CD14-positive monocyte (primary cell): ENCODE measurements around the gene SMARCAL1. TPM values are rescaled to one million over a fixed set of nuclear protein-coding genes. Genes with fewer than 3 reads are reported as not detected.
"Not testable (repeated sequence)": the region's sequence is repeated elsewhere in the genome, so short reads cannot be mapped to it uniquely, and the experiment has no call there.

ENCODE experiments used
- DNase-seq, 3 donors: peaks; one replicate each; pipeline ENCODE4 v3.0.0-alpha.2; 2011 to 2022
- H2AFZ ChIP-seq: 2 replicates; pipeline ENCODE4 v1.6.0; 2012; ENCODE audit warnings: mild to moderate bottlenecking, low read depth, low read length, inconsistent platforms; ENCODE audit not compliant: insufficient read depth, poor library complexity, severe bottlenecking
- H3K27ac ChIP-seq, 2 donors: 1 replicate in 1 of 2; 2 replicates in 1 of 2; pipeline ENCODE4 v1.5.1; 2012 to 2013; ENCODE audit warnings: low read length in 2 of 2, control low read depth in 1 of 2, inconsistent platforms in 1 of 2, low read depth in 1 of 2, mild to moderate bottlenecking in 1 of 2
- H3K27me3 ChIP-seq, 2 donors: one replicate each; pipeline versions ENCODE4 v1.6.0 to v1.6.1; 2011 to 2013; ENCODE audit warnings: low read length in 2 of 2; ENCODE audit not compliant: control insufficient read depth in 2 of 2, insufficient read depth in 2 of 2
- H3K36me3 ChIP-seq, 2 donors: replicated peaks in 1 of 2; 1 replicate in 1 of 2; 2 replicates in 1 of 2; pipeline versions ENCODE4 v1.5.1 to v1.6.1; 2012 to 2013; ENCODE audit warnings: low read length in 2 of 2, control low read depth in 1 of 2, inconsistent platforms in 1 of 2, mild to moderate bottlenecking in 1 of 2; ENCODE audit not compliant: insufficient read depth in 2 of 2, control insufficient read depth in 1 of 2
- H3K4me1 ChIP-seq, 2 donors: 1 replicate in 1 of 2; 2 replicates in 1 of 2; pipeline versions ENCODE4 v1.5.1 to v1.6.1; 2012 to 2013; ENCODE audit warnings: low read length in 2 of 2, control low read depth in 1 of 2, inconsistent platforms in 1 of 2, mild to moderate bottlenecking in 1 of 2, moderate library complexity in 1 of 2; ENCODE audit not compliant: insufficient read depth in 2 of 2, control insufficient read depth in 1 of 2
- H3K4me2 ChIP-seq: replicated peaks from 2 replicates; pipeline ENCODE3; 2012; ENCODE audit warnings: low read length, moderate library complexity, mild to moderate bottlenecking; ENCODE audit not compliant: poor library complexity, severe bottlenecking; ENCODE audit errors: extremely low read depth
- H3K4me3 ChIP-seq, 3 experiments: fragments of 200-600 bp in 1 of 3; sonication (generic) in 1 of 3; replicated peaks in 1 of 3; 1 replicate in 2 of 3; 2 replicates in 1 of 3; pipeline ENCODE4 v1.5.1; 2011 to 2013; ENCODE audit warnings: low read length in 3 of 3, mild to moderate bottlenecking in 3 of 3, control low read depth in 2 of 3, low read depth in 2 of 3, inconsistent platforms in 1 of 3, moderate library complexity in 1 of 3
- H3K79me2 ChIP-seq: 2 replicates; pipeline ENCODE4 v1.6.0; 2012; ENCODE audit warnings: mild to moderate bottlenecking, control low read depth, inconsistent platforms, low read length, moderate library complexity; ENCODE audit not compliant: insufficient read depth
- H3K9ac ChIP-seq: 2 replicates; pipeline ENCODE4 v1.6.0; 2017; ENCODE audit warnings: low read length, mild to moderate bottlenecking; ENCODE audit not compliant: insufficient read depth, poor library complexity, severe bottlenecking
- H3K9me3 ChIP-seq, 2 donors: replicated peaks in 1 of 2; 1 replicate in 1 of 2; 2 replicates in 1 of 2; pipeline versions ENCODE4 v1.5.1 to v1.6.1; 2012 to 2013; ENCODE audit warnings: low read length in 2 of 2, control low read depth in 1 of 2; ENCODE audit not compliant: control insufficient read depth in 1 of 2, insufficient read depth in 1 of 2
- H4K20me1 ChIP-seq: 2 replicates; pipeline ENCODE4 v1.6.0; 2012; ENCODE audit warnings: mild to moderate bottlenecking, low read length, control low read depth, moderate library complexity; ENCODE audit not compliant: insufficient read depth
- H3K27ac Mint-ChIP-seq, 7 donors: one replicate each; pipeline ENCODE4 v1.8.0; 2020; ENCODE audit warnings: mild to moderate bottlenecking in 7 of 7, mixed read lengths in 7 of 7, moderate library complexity in 6 of 7, inconsistent platforms in 2 of 7
- H3K27me3 Mint-ChIP-seq, 3 donors: one replicate each; pipeline ENCODE4 v1.8.0; 2021 to 2022; ENCODE audit warnings: low read depth in 3 of 3, mild to moderate bottlenecking in 3 of 3, mixed read lengths in 3 of 3, moderate library complexity in 3 of 3, inconsistent platforms in 1 of 3
- H3K36me3 Mint-ChIP-seq, 2 donors: one replicate each; pipeline ENCODE4 v1.8.0; 2020; ENCODE audit warnings: mixed read lengths in 2 of 2, inconsistent platforms in 1 of 2, mild to moderate bottlenecking in 1 of 2
- H3K4me1 Mint-ChIP-seq: one replicate; pipeline ENCODE4 v1.8.0; 2020; ENCODE audit warnings: mild to moderate bottlenecking, mixed read lengths
- H3K4me3 Mint-ChIP-seq, 2 donors: one replicate each; pipeline ENCODE4 v1.8.0; 2020; ENCODE audit warnings: mild to moderate bottlenecking in 2 of 2, mixed read lengths in 2 of 2, moderate library complexity in 1 of 2
- H3K9me3 Mint-ChIP-seq, 7 donors: one replicate each; pipeline ENCODE4 v1.8.0; 2020 to 2022; ENCODE audit warnings: mixed read lengths in 7 of 7, mild to moderate bottlenecking in 6 of 7, moderate library complexity in 6 of 7, inconsistent platforms in 2 of 7
- CTCF ChIP-seq: fragments of 200-600 bp; IDR thresholded peaks from one replicate; pipeline ENCODE4 v1.8.0; 2022; ENCODE audit warnings: antibody characterized with exemption, mild to moderate bottlenecking
- WGBS: methylation state at CpG from one replicate; pipeline ENCODE4 v1.1.5; 2013; ENCODE audit warnings: missing lambda C conversion rate; ENCODE audit not compliant: insufficient coverage; 5-methylcytosine and 5-hydroxymethylcytosine counted together
- intact Hi-C, 2 donors: fragments of 100-400 bp; cut with micrococcal nuclease; formaldehyde crosslinking; loops; one replicate each; pipeline versions ENCODE4 v1.15.0 to v1.15.1; 2023
- polyA plus RNA-seq, 3 donors: library from polyadenylated mRNA; depleted of rRNA in 1 of 3; unstranded in 2 of 3; stranded (reverse) in 1 of 3; fragments of 300-500 nt in 2 of 3; fragments of >200 nt in 1 of 3; fragmentation: Illumina TruSeq in 2 of 3; gene quantifications; 1 replicate in 2 of 3; 2 replicates in 1 of 3; pipeline ENCODE4 v1.2.3, GENCODE V29; 2012 to 2021

Gene SMARCAL1
- polyA plus RNA-seq, 3 donors: 10.5 to 13.3 (median 11.5) TPM

GRCh38 chr2:216516730-216517350 is 104.6 kb downstream of the SMARCAL1 start:
- Mint-ChIP-seq H3K9me3 (no peaks in the 10 kb centered on the region), H3K36me3 (peaks cover 0 to 1% of the 10 kb centered on the region in 2 donors), H3K27me3 (peaks cover 0 to 2% (median 2%) of the 10 kb centered on the region in 3 donors), H3K4me3 (no peak overlapping the region), H3K4me1 (no peaks in the 10 kb centered on the region), H3K27ac (no peak overlapping the region)
- Histone ChIP-seq H3K4me1 (no peaks in the 10 kb centered on the region), H3K9me3 (no peaks in the 10 kb centered on the region), H3K36me3 (no peaks in the 10 kb centered on the region), H3K27ac (no peak overlapping the region), H3K27me3 (no peaks in the 10 kb centered on the region), H3K4me3 (no peak overlapping the region), H3K4me2 (no peak overlapping the region), H3K79me2 (no peaks in the 10 kb centered on the region), H2AFZ (no peak overlapping the region), H4K20me1 (no peaks in the 10 kb centered on the region), H3K9ac (no peak overlapping the region)
- TF ChIP-seq CTCF: peak; percentile 71
- intact Hi-C loops: no loop called here
- no CpG with 5 or more reads among the region's 2 CpGs for WGBS
- DNase-seq: no peak

DNA sequence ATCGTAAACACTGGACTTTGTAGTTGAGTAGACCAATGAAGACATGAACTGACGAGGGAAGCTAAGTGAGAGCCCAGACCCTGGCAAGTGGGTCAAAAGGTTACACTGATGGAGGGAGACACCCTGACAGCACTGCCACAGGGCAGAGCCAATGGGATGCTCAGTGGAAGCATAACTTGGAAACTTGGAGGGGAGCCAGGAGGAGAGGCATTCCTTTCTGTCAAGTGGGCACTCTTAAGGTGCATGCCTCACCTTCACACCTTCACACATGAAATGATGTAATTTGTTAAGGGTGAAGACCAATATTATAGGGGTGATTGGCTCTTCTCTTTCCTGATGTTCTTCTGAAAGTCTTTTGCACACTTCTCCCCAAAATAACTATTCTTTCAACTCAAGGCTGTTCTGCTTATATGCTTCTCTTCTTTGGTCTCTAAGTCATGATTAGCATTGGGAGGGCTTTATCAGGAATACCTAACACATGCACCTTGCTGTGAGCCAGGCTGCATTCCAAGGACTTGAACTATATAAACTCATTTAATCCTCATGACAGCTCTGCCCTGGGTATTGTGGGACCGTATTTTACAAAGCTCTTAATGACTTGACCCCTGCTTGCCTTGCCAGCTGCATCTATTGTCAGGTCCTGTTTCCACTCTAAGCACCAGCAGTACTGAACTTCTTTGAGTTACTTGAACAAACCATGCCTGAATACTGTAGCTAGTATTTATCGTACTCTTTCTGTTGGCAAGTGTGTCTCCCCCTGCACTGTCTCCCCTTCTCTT is 105.4 kb downstream of the SMARCAL1 start:
- intact Hi-C loops: loop anchor here in 1 of 2 donors (2.0 kb wide), 1 partner anchor 149 kb away; no protein-coding TSS in a partner anchor
- no peak for DNase-seq
- Mint-ChIP-seq H3K4me1 (no peaks in the 10 kb centered on the region), H3K4me3 (no peak overlapping the region), H3K36me3 (peaks cover 0 to under 1% of the 10 kb centered on the region in 2 donors), H3K27ac (peak overlapping the region in 2 of 7 donors; percentile 24 to 61), H3K9me3 (no peaks in the 10 kb centered on the region), H3K27me3 (peaks cover 0 to 2% (median 2%) of the 10 kb centered on the region in 3 donors)
- H3K9ac ChIP-seq: no peak overlapping the region
- H3K9me3 ChIP-seq: no peaks in the 10 kb centered on the region
- no peaks in the 10 kb centered on the region for H3K4me1 ChIP-seq
- 100% methylated on average over 1 of the region's 4 CpGs for WGBS
- TF ChIP-seq CTCF: no peak
- no peaks in the 10 kb centered on the region for H3K27me3 ChIP-seq
- H3K4me3 ChIP-seq: no peak overlapping the region
- no peak overlapping the region for H2AFZ ChIP-seq
- no peaks in the 10 kb centered on the region for H3K36me3 ChIP-seq
- no peak overlapping the region for H3K27ac ChIP-seq
- no peak overlapping the region for H3K4me2 ChIP-seq
- no peaks in the 10 kb centered on the region for H4K20me1 ChIP-seq
- H3K79me2 ChIP-seq: no peaks in the 10 kb centered on the region

DNA sequence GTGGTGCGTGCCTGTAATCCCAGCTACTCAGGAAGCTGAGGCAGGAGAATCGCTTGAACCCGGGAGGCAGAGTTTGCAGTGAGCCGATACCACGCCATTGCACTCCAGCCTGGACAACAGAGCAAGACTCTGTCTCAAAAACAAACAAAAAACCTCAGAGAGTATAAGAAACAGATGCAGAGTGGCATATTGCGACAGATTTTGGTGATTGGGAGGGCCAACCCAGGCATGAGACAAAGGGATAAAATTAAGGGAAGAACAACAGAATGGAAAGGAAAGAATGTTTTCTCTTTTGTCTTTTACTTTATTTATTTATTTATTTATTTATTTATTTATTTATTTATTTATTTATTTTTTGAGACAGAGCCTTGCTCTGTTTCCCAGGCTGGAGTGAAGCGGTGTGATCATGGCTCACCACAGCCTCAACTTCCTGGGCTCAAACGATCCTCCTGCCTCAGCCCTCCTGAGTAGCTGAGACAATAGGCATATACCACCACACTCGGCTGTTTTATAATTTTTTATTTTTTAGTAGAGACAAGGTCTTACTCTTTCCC is 106.4 kb downstream of the SMARCAL1 start:
- 90% methylated on average over 6 of the region's 9 CpGs for WGBS
- H3K27ac Mint-ChIP-seq, H3K27me3 Mint-ChIP-seq, H2AFZ ChIP-seq, H3K27ac ChIP-seq, H3K9me3 ChIP-seq, H3K4me3 Mint-ChIP-seq, H3K27me3 ChIP-seq, H3K4me3 ChIP-seq, H4K20me1 ChIP-seq, H3K4me1 ChIP-seq, H3K79me2 ChIP-seq, H3K36me3 Mint-ChIP-seq, H3K4me1 Mint-ChIP-seq, H3K9me3 Mint-ChIP-seq, H3K4me2 ChIP-seq, DNase-seq, H3K36me3 ChIP-seq, H3K9ac ChIP-seq: not testable (repeated sequence)
- intact Hi-C loops: loop anchor here (1.0 to 2.0 kb wide), 2 partner anchors 148 kb away; no protein-coding TSS in a partner anchor
